Inferior parietal cortex (tissue), 1 donor: Measurements from ENCODE around the gene TMUB2.

ENCODE experiments used
- DNase-seq: peaks from one replicate; pipeline ENCODE4 v3.0.0-alpha.2; 2016; ENCODE audit errors: extremely low spot score

TMUB2 gene

GRCh38 chr17:44202756-44203155 is 16.0 kb downstream of the TMUB2 start:
- no peak for DNase-seq

GRCh38 chr17:44203731-44204440 is 17.1 kb downstream of the TMUB2 start:
- DNase-seq = no peak

GRCh38 chr17:44204441-44204882 is 17.7 kb downstream of the TMUB2 start:
- DNase-seq = no peak

- DNase-seq = no peak
These were observed 19.4 kb downstream of the TMUB2 start for GRCh38 chr17:44205962-44206824.

GRCh38 chr17:44206825-44207155 is 20.0 kb downstream of the TMUB2 start:
- DNase-seq = no peak

- DNase-seq = no peak
These were observed 20.5 kb downstream of the TMUB2 start for GRCh38 chr17:44207319-44207718.

- no peak for DNase-seq
These were observed 21.0 kb downstream of the TMUB2 start for GRCh38 chr17:44207743-44208142.

GRCh38 chr17:44209786-44210341 is 23.1 kb downstream of the TMUB2 start:
- no peak for DNase-seq

GRCh38 chr17:44210342-44211192 is 23.8 kb downstream of the TMUB2 start:
- DNase-seq = peak; percentile 80

GRCh38 chr17:44211281-44212265 is 24.8 kb downstream of the TMUB2 start:
- DNase-seq = no peak

GRCh38 chr17:44212507-44213402 is 26.0 kb downstream of the TMUB2 start:
- DNase-seq = no peak

- no peak for DNase-seq
These were observed 26.8 kb downstream of the TMUB2 start for GRCh38 chr17:44213403-44214229.

GRCh38 chr17:44214230-44214494 is 27.4 kb downstream of the TMUB2 start:
- no peak for DNase-seq

- no peak for DNase-seq
These were observed 28.1 kb downstream of the TMUB2 start for GRCh38 chr17:44214896-44215295.

- DNase-seq = no peak
These were observed 29.4 kb downstream of the TMUB2 start for GRCh38 chr17:44216173-44216572.

- DNase-seq = no peak
These were observed 29.9 kb downstream of the TMUB2 start for GRCh38 chr17:44216694-44217093.

GRCh38 chr17:44217738-44218343 is 31.1 kb downstream of the TMUB2 start:
- no peak for DNase-seq

- DNase-seq = peak; percentile 86
These were observed 31.8 kb downstream of the TMUB2 start for GRCh38 chr17:44218344-44219107.
